GM12878 (cell line): Measurements from ENCODE around the gene SNX11.

Experiments
- BCLAF1 ChIP-seq: fragments of 450-650 bp; IDR thresholded peaks from 2 replicates; pipeline ENCODE4 v1.6.1; 2017; ENCODE audit warnings: antibody characterized with exemption, mild to moderate bottlenecking, moderate library complexity
- CHD4 ChIP-seq: fragments of 200-600 bp; sonication (generic); IDR thresholded peaks from 2 replicates; pipeline ENCODE4 v1.6.1; 2016; ENCODE audit warnings: mild to moderate bottlenecking
- CREM ChIP-seq: IDR thresholded peaks from 2 replicates; pipeline ENCODE4 v1.6.1; 2014; ENCODE audit warnings: antibody characterized with exemption, low read depth
- CTCF ChIP-seq, 3 experiments: IDR thresholded peaks in 2 of 3; conservative IDR thresholded peaks in 1 of 3; 2 replicates each; pipeline ENCODE4 v1.5.1; 2011; ENCODE audit warnings: low read depth in 3 of 3, low read length in 3 of 3, mild to moderate bottlenecking in 3 of 3, control low read depth in 2 of 3, moderate library complexity in 2 of 3, inconsistent platforms in 1 of 3, mixed read lengths in 1 of 3; ENCODE audit not compliant: control insufficient read depth in 2 of 3, insufficient read depth in 1 of 3; ENCODE audit errors: extremely low read depth in 1 of 3
- ETV6 ChIP-seq, 2 experiments: fragments of 450-650 bp in 1 of 2; IDR thresholded peaks in 1 of 2; conservative IDR thresholded peaks in 1 of 2; 2 replicates each; pipeline ENCODE4 v1.6.1; 2014; ENCODE audit warnings: antibody characterized with exemption in 1 of 2, borderline replicate concordance in 1 of 2, low read depth in 1 of 2, mild to moderate bottlenecking in 1 of 2, moderate library complexity in 1 of 2
- GABPA ChIP-seq: IDR thresholded peaks from 2 replicates; pipeline ENCODE4 v1.6.1; 2014; ENCODE audit warnings: antibody characterized with exemption, low read depth, mild to moderate bottlenecking, inconsistent platforms
- HDAC6 ChIP-seq: fragments of 200-600 bp; sonication (generic); IDR thresholded peaks from one replicate; pipeline ENCODE4 v1.8.0; 2017; ENCODE audit warnings: antibody characterized with exemption; ENCODE audit not compliant: unreplicated experiment
- MAX ChIP-seq: IDR thresholded peaks from 2 replicates; pipeline ENCODE4 v1.6.1; 2012; ENCODE audit warnings: low read depth, low read length, improper control_type of control experiment
- MXI1 ChIP-seq: fragments of 150-350 bp; IDR thresholded peaks from 2 replicates; pipeline ENCODE4 v1.6.1; 2011; ENCODE audit warnings: low read depth, mild to moderate bottlenecking, inconsistent platforms, low read length, improper control_type of control experiment
- POLR2A ChIP-seq: IDR thresholded peaks from 2 replicates; pipeline ENCODE4 v1.6.1; 2011; ENCODE audit warnings: low read depth, mild to moderate bottlenecking, low read length
- TCF12 ChIP-seq: IDR thresholded peaks from 2 replicates; pipeline ENCODE4 v1.6.1; 2011; ENCODE audit warnings: low read depth, mild to moderate bottlenecking, low read length
- ZNF274 ChIP-seq: IDR thresholded peaks from one replicate; pipeline ENCODE4 v1.8.0; 2011; ENCODE audit not compliant: insufficient read length, insufficient read depth

- TF ChIP-seq CHD4 (no peak), CTCF (IDR thresholded peaks at IDR 0.05 in 2 of 3, conservative IDR thresholded peaks at IDR 0.05 in 1 of 3; ENCODE audit: control insufficient read depth in 2 of 3, extremely low read depth in 1 of 3, insufficient read depth in 1 of 3, low read depth in 3 of 3, low read length in 3 of 3) (no peak), MXI1 (no peak), BCLAF1 (no peak), GABPA (no peak), ETV6 (conservative IDR thresholded peaks at IDR 0.05 in 1 of 2, IDR thresholded peaks at IDR 0.05 in 1 of 2; ENCODE audit: borderline replicate concordance in 1 of 2, low read depth in 1 of 2) (no peak), CREM (no peak), MAX (no peak), HDAC6 (no peak), TCF12 (no peak), ZNF274 (no peak), POLR2A (no peak)
Observed at GRCh38 chr17:48123111-48123510, 15.5 kb downstream of the SNX11 start.
